Loucy (cell line): ENCODE measurements around the gene MPZL1.

Experiments
- H2AFZ ChIP-seq: fragments of 200-600 bp; sonication (generic); 2 replicates; pipeline ENCODE4 v1.6.0; 2016; ENCODE audit warnings: antibody characterized with exemption, mild to moderate bottlenecking, low read length, moderate library complexity
- H3F3A ChIP-seq: fragments of 200-600 bp; 2 replicates; pipeline ENCODE4 v1.6.0; 2016; ENCODE audit warnings: antibody characterized with exemption, low read depth, mild to moderate bottlenecking
- H3K27me3 ChIP-seq: fragments of 200-600 bp; sonication (generic); 2 replicates; pipeline ENCODE4 v1.6.1; 2014; ENCODE audit warnings: low read length, mild to moderate bottlenecking; ENCODE audit not compliant: insufficient read depth, poor library complexity, severe bottlenecking
- H3K36me3 ChIP-seq: fragments of 200-600 bp; sonication (generic); 2 replicates; pipeline ENCODE4 v1.6.1; 2016; ENCODE audit warnings: low read length; ENCODE audit not compliant: insufficient read depth
- H3K4me1 ChIP-seq: fragments of 200-600 bp; sonication (generic); 2 replicates; pipeline ENCODE4 v1.5.1; 2014; ENCODE audit warnings: low read length, mild to moderate bottlenecking; ENCODE audit not compliant: insufficient read depth, poor library complexity, severe bottlenecking
- H3K4me2 ChIP-seq: fragments of 200-600 bp; sonication (generic); 2 replicates; pipeline ENCODE4 v1.6.0; 2014; ENCODE audit warnings: antibody characterized with exemption, low read length, low read depth, mild to moderate bottlenecking; ENCODE audit not compliant: poor library complexity, severe bottlenecking
- H3K4me3 ChIP-seq: fragments of 200-600 bp; sonication (generic); 2 replicates; pipeline ENCODE4 v1.5.1; 2014; ENCODE audit warnings: low read length, mild to moderate bottlenecking, mixed read lengths; ENCODE audit not compliant: poor library complexity, severe bottlenecking
- H3K79me2 ChIP-seq: fragments of 200-600 bp; sonication (generic); 2 replicates; pipeline ENCODE4 v1.6.1; 2014; ENCODE audit warnings: low read length; ENCODE audit not compliant: insufficient read depth
- H3K9ac ChIP-seq: fragments of 200-600 bp; sonication (generic); 2 replicates; pipeline ENCODE4 v1.6.0; 2014; ENCODE audit warnings: mild to moderate bottlenecking, low read depth, low read length, moderate library complexity; ENCODE audit not compliant: poor library complexity, severe bottlenecking
- H3K9me2 ChIP-seq: fragments of 200-600 bp; sonication (generic); replicated peaks from 2 replicates; pipeline ENCODE4 v1.6.1; 2016; ENCODE audit warnings: low read depth, low read length, mixed read lengths
- H3K9me3 ChIP-seq: fragments of 200-600 bp; sonication (generic); 2 replicates; pipeline ENCODE4 v1.6.1; 2014; ENCODE audit warnings: mild to moderate bottlenecking, antibody characterized with exemption, low read length, low read depth; ENCODE audit not compliant: insufficient read depth
- H4K20me1 ChIP-seq: fragments of 200-600 bp; sonication (generic); 2 replicates; pipeline ENCODE4 v1.6.0; 2014; ENCODE audit warnings: antibody characterized with exemption, low read length, mild to moderate bottlenecking; ENCODE audit not compliant: insufficient read depth, poor library complexity, severe bottlenecking
- EZH2phosphoT487 ChIP-seq: fragments of 200-600 bp; IDR thresholded peaks from 2 replicates; pipeline ENCODE4 v1.6.1; 2018; ENCODE audit warnings: antibody characterized with exemption, mild to moderate bottlenecking, moderate library complexity, borderline replicate concordance
- TF ChIP-seq, protein P1 (sequence below): fragments of 200-600 bp; sonication (generic); conservative IDR thresholded peaks from 2 replicates; pipeline ENCODE4 v1.5.1; 2014; ENCODE audit warnings: mild to moderate bottlenecking, antibody characterized with exemption, low read length

The MPZL1 gene

DNA sequence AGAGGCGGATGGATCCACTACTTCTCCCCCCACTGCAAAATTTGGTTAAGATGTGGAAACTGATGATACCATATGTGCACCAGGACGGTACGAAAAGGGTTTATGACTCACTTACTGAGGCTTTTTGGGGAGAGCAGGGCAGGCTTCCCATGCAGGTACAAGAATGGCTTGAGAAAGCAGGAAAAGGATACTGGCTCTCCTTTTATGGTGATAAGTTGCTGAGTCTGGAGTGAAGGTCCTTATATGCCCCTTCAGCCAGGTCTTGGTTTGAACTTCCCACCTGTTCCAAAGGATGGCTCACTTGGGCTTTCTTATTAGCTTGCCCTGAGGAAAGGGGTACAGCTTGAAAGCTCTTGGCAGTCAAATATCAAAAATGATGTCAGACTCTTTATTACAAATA, 23.1 kb downstream of the MPZL1 start:
- peaks cover 4% of the 10 kb centered on the region for H4K20me1 ChIP-seq
- H3K4me2 ChIP-seq, result no peak overlapping the region
- 0 out of 2 replicates have a peak, but pooled peaks cover 4% of the 10 kb centered on the region for H3K36me3 ChIP-seq
- H2AFZ ChIP-seq, result no peak overlapping the region
- H3K79me2 ChIP-seq, result peaks cover 98% of the 10 kb centered on the region
- H3K9me2 ChIP-seq, result no peaks in the 10 kb centered on the region
- no peaks in the 10 kb centered on the region for H3F3A ChIP-seq
- no peak overlapping the region for H3K4me3 ChIP-seq
- H3K9me3 ChIP-seq, result no peaks in the 10 kb centered on the region
- no peak for TF ChIP-seq EZH2phosphoT487
- TF ChIP-seq, protein P1, sequence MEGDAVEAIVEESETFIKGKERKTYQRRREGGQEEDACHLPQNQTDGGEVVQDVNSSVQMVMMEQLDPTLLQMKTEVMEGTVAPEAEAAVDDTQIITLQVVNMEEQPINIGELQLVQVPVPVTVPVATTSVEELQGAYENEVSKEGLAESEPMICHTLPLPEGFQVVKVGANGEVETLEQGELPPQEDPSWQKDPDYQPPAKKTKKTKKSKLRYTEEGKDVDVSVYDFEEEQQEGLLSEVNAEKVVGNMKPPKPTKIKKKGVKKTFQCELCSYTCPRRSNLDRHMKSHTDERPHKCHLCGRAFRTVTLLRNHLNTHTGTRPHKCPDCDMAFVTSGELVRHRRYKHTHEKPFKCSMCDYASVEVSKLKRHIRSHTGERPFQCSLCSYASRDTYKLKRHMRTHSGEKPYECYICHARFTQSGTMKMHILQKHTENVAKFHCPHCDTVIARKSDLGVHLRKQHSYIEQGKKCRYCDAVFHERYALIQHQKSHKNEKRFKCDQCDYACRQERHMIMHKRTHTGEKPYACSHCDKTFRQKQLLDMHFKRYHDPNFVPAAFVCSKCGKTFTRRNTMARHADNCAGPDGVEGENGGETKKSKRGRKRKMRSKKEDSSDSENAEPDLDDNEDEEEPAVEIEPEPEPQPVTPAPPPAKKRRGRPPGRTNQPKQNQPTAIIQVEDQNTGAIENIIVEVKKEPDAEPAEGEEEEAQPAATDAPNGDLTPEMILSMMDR, result no peak
- H3K27me3 ChIP-seq, result no peaks in the 10 kb centered on the region
- H3K9ac ChIP-seq, result no peak overlapping the region
- peaks cover 52% of the 10 kb centered on the region for H3K4me1 ChIP-seq

GRCh38 chr1:167746013-167746672, 24.4 kb downstream of the MPZL1 start:
- Histone ChIP-seq H3K9me3 (no peaks in the 10 kb centered on the region), H3K9ac (peak overlapping the region; percentile 14), H2AFZ (no peak overlapping the region), H3K4me1 (peaks cover 60% of the 10 kb centered on the region), H3K79me2 (peaks cover 98% of the 10 kb centered on the region), H4K20me1 (peaks cover 4% of the 10 kb centered on the region), H3K27me3 (no peaks in the 10 kb centered on the region), H3F3A (no peaks in the 10 kb centered on the region), H3K36me3 (no peaks in the 10 kb centered on the region), H3K9me2 (no peaks in the 10 kb centered on the region), H3K4me3 (no peak overlapping the region), H3K4me2 (no peak overlapping the region)
- TF ChIP-seq, protein P1, result no peak
- TF ChIP-seq EZH2phosphoT487, result no peak

DNA sequence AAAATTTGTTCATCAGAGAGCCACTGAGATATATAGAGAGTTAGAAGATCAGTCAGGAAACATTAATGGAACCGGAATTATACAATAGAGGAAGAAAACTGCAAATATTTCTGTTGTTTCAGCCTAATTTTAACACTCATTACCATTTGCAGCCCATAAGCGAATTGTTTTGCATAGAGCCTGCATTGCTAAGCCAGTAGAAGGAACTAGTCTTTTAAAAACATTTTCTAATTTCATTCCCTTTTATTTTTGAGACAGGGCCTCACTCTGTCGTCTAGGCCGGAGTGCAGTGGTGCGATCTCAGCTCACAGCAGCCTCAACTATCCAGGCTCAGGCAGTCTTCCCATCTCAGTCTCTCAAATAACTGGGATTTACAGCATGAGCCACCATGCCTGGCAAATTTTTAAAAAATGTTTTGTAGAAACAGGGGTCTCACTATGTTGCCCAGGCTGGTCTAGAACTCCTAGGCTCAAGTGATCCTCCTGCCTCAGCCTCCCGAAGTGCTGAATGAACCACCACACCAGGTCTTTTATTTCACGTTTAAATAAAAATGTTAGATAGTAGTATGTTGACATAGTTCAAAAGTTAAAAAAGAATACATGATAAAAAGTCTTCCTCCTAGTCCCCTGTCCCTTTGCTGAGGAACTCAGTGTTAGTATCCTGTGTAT, 25.3 kb downstream of the MPZL1 start:
- Histone ChIP-seq H3K9me2 (no peaks in the 10 kb centered on the region), H2AFZ (no peak overlapping the region), H3K79me2 (peaks cover 97% of the 10 kb centered on the region), H3K4me1 (peaks cover 67% of the 10 kb centered on the region), H3K36me3 (no peaks in the 10 kb centered on the region), H3K9ac (peak overlapping the region; percentile 14), H3K9me3 (no peaks in the 10 kb centered on the region), H3F3A (0 out of 2 replicates have a peak, but pooled peaks cover 3% of the 10 kb centered on the region), H4K20me1 (peaks cover 4% of the 10 kb centered on the region), H3K4me2 (no peak overlapping the region), H3K27me3 (no peaks in the 10 kb centered on the region), H3K4me3 (no peak overlapping the region)
- TF ChIP-seq, protein P1, result no peak
- no peak for TF ChIP-seq EZH2phosphoT487
